T47D (cell line): ENCODE data around the gene RAP1A.

Experiments used
- DNase-seq, 2 experiments: peaks; one replicate each; pipeline versions ENCODE4 v3.0.0 to v3.0.0-alpha.2; 2011 to 2012; ENCODE audit warnings: low read depth in 1 of 2, low spot score in 1 of 2
- JUND ChIP-seq: IDR thresholded peaks from 2 replicates; pipeline ENCODE4 v1.6.1; 2012; ENCODE audit warnings: low read depth
- in situ Hi-C: cut with HindIII; loops from 2 replicates; pipeline ENCODE4 v1.10.0; 2016; ENCODE audit warnings: low sequenced_read_pairs, low pct_unique_long_range_greater_than_20kb

RAP1A gene

DNA sequence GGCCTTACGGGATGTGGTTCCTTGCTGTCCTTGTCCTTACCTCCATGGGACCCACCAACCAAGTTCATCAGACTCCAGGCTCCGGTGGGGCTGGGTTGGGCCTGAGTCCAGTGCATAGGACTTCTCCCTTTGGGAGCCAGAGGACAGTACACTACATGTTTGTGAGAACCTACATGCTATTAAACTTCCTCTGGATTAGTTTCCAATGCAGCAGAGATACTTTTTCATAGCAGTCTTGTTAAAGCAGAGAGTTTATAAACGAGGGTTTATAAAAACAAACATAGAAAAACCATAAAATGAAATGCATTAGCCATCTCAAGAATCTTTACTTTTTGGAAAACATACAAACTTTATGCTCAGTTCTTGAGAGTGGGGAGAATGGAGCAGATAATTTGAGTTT lies 86.3 kb downstream of the RAP1A start:
- in situ Hi-C loops: no loop called here
- DNase-seq: no peak
- no peak for TF ChIP-seq JUND

DNA sequence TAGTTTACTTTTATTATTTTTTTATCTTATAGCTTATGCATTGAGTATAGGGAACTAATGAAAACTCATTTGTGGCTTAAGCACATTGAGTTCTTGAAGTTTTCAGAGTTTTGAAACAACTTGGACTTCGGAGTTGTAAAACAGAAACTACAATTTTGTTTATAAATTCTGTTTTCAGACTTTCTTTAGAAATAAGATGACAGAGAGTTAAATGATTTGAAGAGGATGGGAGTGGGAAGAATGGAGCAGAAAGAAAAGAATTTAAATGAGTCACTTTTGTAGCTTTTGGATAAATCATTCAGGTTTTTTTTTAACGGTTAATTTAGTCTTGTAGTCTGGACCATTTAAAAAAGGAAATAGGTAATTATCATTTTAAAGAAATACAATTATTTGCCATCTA lies 87.3 kb downstream of the RAP1A start:
- no peak for DNase-seq
- no peak for TF ChIP-seq JUND
- in situ Hi-C loops: no loop called here

- TF ChIP-seq JUND: no peak
- DNase-seq: no peak
- in situ Hi-C loops: no loop called here
Observed at GRCh38 chr1:111707906-111708305, 88.3 kb downstream of the RAP1A start.

DNA sequence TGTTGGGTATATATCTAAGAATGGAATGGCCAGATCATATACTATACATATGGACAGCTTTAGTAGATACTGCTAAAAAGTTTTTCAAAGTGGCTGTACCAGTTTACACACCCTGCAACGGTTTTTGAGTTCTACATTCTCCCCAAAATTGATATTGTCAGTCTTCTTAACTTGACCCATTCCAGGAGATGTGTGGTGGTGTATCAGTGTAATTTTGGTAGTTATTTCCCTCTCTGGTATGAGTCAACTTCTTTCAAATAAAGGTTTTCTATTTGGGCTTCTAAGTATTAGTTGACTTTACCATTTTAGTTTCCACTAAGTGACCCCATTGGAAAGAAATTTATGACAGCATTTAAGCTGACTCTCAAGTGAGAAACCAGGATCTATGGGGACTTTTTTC lies 90.4 kb downstream of the RAP1A start:
- DNase-seq: no peak
- in situ Hi-C loops: no loop called here
- TF ChIP-seq JUND: no peak

DNA sequence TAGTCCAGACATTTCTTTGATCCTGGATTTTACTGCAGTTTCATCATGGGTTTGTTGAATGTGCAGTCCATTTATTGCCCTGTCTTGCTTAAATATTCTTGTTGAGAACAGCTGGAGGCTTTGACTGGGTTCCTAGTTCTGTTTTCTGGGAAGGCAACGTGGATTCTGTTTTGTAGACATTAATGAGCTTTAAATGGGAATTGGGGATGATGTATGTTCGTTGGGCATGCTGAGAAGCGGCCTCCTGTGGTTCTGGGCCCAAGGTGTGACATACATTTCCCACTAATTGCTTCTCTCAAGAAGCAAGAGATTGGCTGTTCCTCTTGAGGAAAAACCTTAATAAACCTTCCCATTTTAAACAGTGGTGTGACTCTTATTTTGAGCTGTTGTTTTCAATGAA lies 96.7 kb downstream of the RAP1A start:
- TF ChIP-seq JUND: no peak
- no peak for DNase-seq
- in situ Hi-C loops: no loop called here

- in situ Hi-C loops: no loop called here
- DNase-seq: no peak
- TF ChIP-seq JUND: no peak
Observed at GRCh38 chr1:111717450-111717849, 97.9 kb downstream of the RAP1A start.

DNA sequence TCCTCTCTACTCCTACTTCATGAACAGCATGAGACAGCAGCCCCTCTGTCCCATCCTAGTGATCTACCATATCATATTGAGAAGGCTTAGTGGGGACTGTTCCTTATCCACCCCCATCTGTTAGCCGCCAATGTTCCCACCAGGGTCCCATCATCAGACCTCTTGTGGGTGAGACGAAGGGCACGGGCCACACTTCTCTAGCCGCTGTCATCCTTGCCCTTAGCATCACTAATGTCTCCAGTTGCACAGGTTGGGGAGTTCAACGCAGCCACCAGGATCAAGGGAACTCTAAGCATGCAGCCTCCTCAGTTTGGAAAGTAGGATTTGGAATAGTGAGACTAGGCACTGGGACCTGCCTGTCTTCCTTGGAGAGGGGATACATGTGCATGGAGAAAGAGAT lies 99.5 kb downstream of the RAP1A start:
- TF ChIP-seq JUND: no peak
- in situ Hi-C loops: no loop called here
- no peak for DNase-seq

GRCh38 chr1:111719674-111720132 lies 100.1 kb downstream of the RAP1A start:
- TF ChIP-seq JUND: no peak
- in situ Hi-C loops: no loop called here
- no peak for DNase-seq

- TF ChIP-seq JUND: no peak
- in situ Hi-C loops: no loop called here
- peak in 1 of 2 experiments; percentile 40 for DNase-seq
Observed at GRCh38 chr1:111720274-111720976, 100.8 kb downstream of the RAP1A start.

DNA sequence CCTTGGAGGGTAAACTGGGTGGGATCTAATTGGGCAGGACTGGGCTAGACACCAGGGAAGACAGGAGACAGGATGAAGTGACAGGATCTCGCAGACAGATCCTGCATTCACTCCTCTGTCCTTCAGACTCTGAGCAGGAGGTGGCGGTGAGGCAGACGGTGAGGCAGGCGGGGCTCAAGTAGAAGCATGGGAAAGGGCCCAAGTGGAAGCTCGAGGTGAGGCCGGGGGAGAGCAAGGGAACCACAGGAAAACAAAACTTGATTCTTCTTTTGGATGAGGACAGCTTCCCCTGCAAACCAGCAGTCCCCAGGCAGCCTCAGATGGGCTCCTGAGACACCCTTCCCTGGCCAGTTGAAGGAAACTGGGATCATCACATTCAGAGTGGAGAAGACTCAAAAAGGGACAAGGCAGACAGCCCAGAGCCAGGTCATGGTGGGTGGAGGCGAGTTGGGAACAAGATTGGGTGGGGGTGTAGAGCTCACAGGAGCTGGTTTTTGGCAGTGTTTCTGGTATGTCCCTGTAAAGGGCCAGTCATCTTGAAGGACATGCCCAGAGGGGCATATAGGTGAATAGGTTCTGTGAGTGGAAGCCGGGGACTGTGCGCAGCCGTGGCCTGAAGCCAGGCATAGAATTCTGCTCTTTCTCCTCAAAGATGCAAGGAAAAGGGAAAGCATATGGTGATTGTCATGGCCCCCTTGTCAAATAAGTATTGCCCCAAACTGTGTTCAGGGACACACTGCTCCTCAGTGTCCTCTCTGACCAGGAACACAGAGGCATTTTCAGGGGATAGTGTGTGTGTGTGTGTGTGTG lies 101.6 kb downstream of the RAP1A start:
- DNase-seq: peak in 1 of 2 experiments; percentile 19
- no peak for TF ChIP-seq JUND
- in situ Hi-C loops: no loop called here

GRCh38 chr1:111723091-111723806 lies 103.7 kb downstream of the RAP1A start:
- DNase-seq: no peak
- in situ Hi-C loops: no loop called here
- no peak for TF ChIP-seq JUND

- no peak for TF ChIP-seq JUND
- no peak for DNase-seq
- in situ Hi-C loops: no loop called here
Observed at GRCh38 chr1:111723871-111724270, 104.3 kb downstream of the RAP1A start.

- in situ Hi-C loops: no loop called here
- no peak for TF ChIP-seq JUND
- DNase-seq: no peak
Observed at GRCh38 chr1:111725192-111725591, 105.6 kb downstream of the RAP1A start.
